Smooth muscle cell (in vitro differentiated cells): Measurements from ENCODE around the gene GLYAT. TPM values are rescaled to one million over a fixed set of nuclear protein-coding genes. Genes with fewer than 3 reads are reported as not detected.

Source experiments
- DNase-seq: peaks from one replicate; lab custom pipeline; 2025; ENCODE audit not compliant: unreplicated experiment; lab: John Stamatoyannopoulos, UW
- H2AFZ ChIP-seq: fragments of 200-600 bp; sonication (generic); 2 replicates; pipeline ENCODE4 v1.6.0; 2016; ENCODE audit warnings: antibody characterized with exemption, low read depth, mild to moderate bottlenecking
- H3F3A ChIP-seq: fragments of 200-600 bp; sonication (generic); 2 replicates; pipeline ENCODE4 v1.6.0; 2017; ENCODE audit warnings: antibody characterized with exemption, low read depth
- H3K27ac ChIP-seq: fragments of 200-600 bp; sonication (generic); 2 replicates; pipeline ENCODE4 v1.5.1; 2016; ENCODE audit warnings: low read depth, mild to moderate bottlenecking
- H3K27me3 ChIP-seq: fragments of 200-600 bp; sonication (generic); 2 replicates; pipeline ENCODE4 v1.6.1; 2016; ENCODE audit warnings: low read depth, mild to moderate bottlenecking
- H3K36me3 ChIP-seq: fragments of 200-600 bp; sonication (generic); 2 replicates; pipeline ENCODE4 v1.5.1; 2016; ENCODE audit warnings: low read depth
- H3K4me1 ChIP-seq: fragments of 200-600 bp; sonication (generic); 2 replicates; pipeline ENCODE4 v1.5.1; 2016; ENCODE audit warnings: low read depth
- H3K4me2 ChIP-seq: fragments of 200-600 bp; sonication (generic); 2 replicates; pipeline ENCODE4 v1.6.0; 2016; ENCODE audit warnings: mild to moderate bottlenecking
- H3K4me3 ChIP-seq: fragments of 200-600 bp; sonication (generic); 2 replicates; pipeline ENCODE4 v1.5.1; 2016; ENCODE audit warnings: mild to moderate bottlenecking
- H3K79me2 ChIP-seq: fragments of 200-600 bp; sonication (generic); 2 replicates; pipeline ENCODE4 v1.6.0; 2016; ENCODE audit warnings: low read depth, mild to moderate bottlenecking
- H3K9ac ChIP-seq: fragments of 200-600 bp; sonication (generic); 2 replicates; pipeline ENCODE4 v1.6.0; 2016; ENCODE audit warnings: low read depth
- H3K9me3 ChIP-seq: fragments of 200-600 bp; sonication (generic); replicated peaks from 2 replicates; pipeline ENCODE4 v1.5.1; 2016; ENCODE audit warnings: low read depth
- H4K20me1 ChIP-seq: fragments of 200-600 bp; sonication (generic); 2 replicates; pipeline ENCODE4 v1.6.0; 2016; ENCODE audit warnings: low read depth
- CTCF ChIP-seq: fragments of 200-600 bp; sonication (generic); IDR thresholded peaks from 2 replicates; pipeline ENCODE4 v1.5.1; 2017; ENCODE audit warnings: borderline replicate concordance, mild to moderate bottlenecking, antibody characterized with exemption; ENCODE audit not compliant: insufficient read depth, poor library complexity, severe bottlenecking
- WGBS: methylation state at CpG from one replicate; pipeline ENCODE4 v1.1.7; 2016; ENCODE audit warnings: low lambda C conversion rate; 5-methylcytosine and 5-hydroxymethylcytosine counted together
- polyA plus RNA-seq: library from polyadenylated mRNA; unstranded; fragments of >200 nt; fragmentation: Nextera tagmentation; extraction: Ambion mirVana; gene quantifications from 2 replicates; pipeline ENCODE4 v1.2.1, GENCODE V29; 2016
- total RNA-seq: library from RNA; depleted of rRNA; stranded (reverse); fragments of >200 nt; gene quantifications from 2 replicates; pipeline ENCODE4 v1.2.3, GENCODE V29; 2014

GLYAT gene
- total and polyA plus RNA-seq, 2 experiments from 2014 or later: not detected

GRCh38 chr11:58671983-58672633, 59.6 kb downstream of the GLYAT start:
- Histone ChIP-seq H3K9me3 (no peaks in the 10 kb centered on the region), H3K27ac (no peak overlapping the region), H3K4me3 (no peak overlapping the region), H3K27me3 (no peaks in the 10 kb centered on the region), H3K36me3 (no peaks in the 10 kb centered on the region), H3K4me1 (no peaks in the 10 kb centered on the region), H3K79me2 (no peaks in the 10 kb centered on the region), H2AFZ (no peak overlapping the region), H4K20me1 (no peaks in the 10 kb centered on the region), H3F3A (no peaks in the 10 kb centered on the region), H3K4me2 (no peak overlapping the region), H3K9ac (no peak overlapping the region)
- TF ChIP-seq CTCF: no peak
- WGBS: 74% methylated on average over 6 of the region's 6 CpGs
- DNase-seq: no peak

GRCh38 chr11:58659910-58660570, 71.7 kb downstream of the GLYAT start:
- DNase-seq: no peak
- Histone ChIP-seq H3K79me2 (no peaks in the 10 kb centered on the region), H2AFZ (no peak overlapping the region), H3F3A (no peaks in the 10 kb centered on the region), H3K27ac (no peak overlapping the region), H3K9me3 (no peaks in the 10 kb centered on the region), H3K4me2 (no peak overlapping the region), H3K27me3 (no peaks in the 10 kb centered on the region), H3K4me3 (no peak overlapping the region), H3K9ac (no peak overlapping the region), H4K20me1 (no peaks in the 10 kb centered on the region), H3K4me1 (no peaks in the 10 kb centered on the region), H3K36me3 (no peaks in the 10 kb centered on the region)
- 78% methylated on average over 5 of the region's 5 CpGs for WGBS
- TF ChIP-seq CTCF: no peak

GRCh38 chr11:58659404-58659803, 72.3 kb downstream of the GLYAT start:
- Histone ChIP-seq H3K9me3 (no peaks in the 10 kb centered on the region), H3K79me2 (no peaks in the 10 kb centered on the region), H3K27ac (no peak overlapping the region), H3K4me1 (no peaks in the 10 kb centered on the region), H3F3A (no peaks in the 10 kb centered on the region), H2AFZ (no peak overlapping the region), H3K36me3 (no peaks in the 10 kb centered on the region), H3K27me3 (no peaks in the 10 kb centered on the region), H3K4me3 (no peak overlapping the region), H3K9ac (no peak overlapping the region), H4K20me1 (no peaks in the 10 kb centered on the region), H3K4me2 (no peak overlapping the region)
- 40% methylated on average over 2 of the region's 2 CpGs for WGBS
- no peak for DNase-seq
- TF ChIP-seq CTCF: no peak

Other genes starting within 250 kb of the GLYAT start
- not detected in 2 replicates for gene OR5B21, start 223.8 kb downstream of the GLYAT start, total RNA-seq
- not detected in 2 replicates for gene OR5B21, start 223.8 kb downstream of the GLYAT start, polyA plus RNA-seq
- gene LPXN, start 156.1 kb downstream of the GLYAT start, total RNA-seq: 1.9 and 2.1 TPM in 2 replicates
- gene LPXN, start 156.1 kb downstream of the GLYAT start, polyA plus RNA-seq: 2.7 and 4.0 TPM in 2 replicates
- 43.0 and 47.4 TPM in 2 replicates for gene ZFP91, start 152.9 kb downstream of the GLYAT start, total RNA-seq
- 14.5 and 16.9 TPM in 2 replicates for gene ZFP91, start 152.9 kb downstream of the GLYAT start, polyA plus RNA-seq
- 2.2 and 3.9 TPM in 2 replicates for gene CNTF, start 109.3 kb downstream of the GLYAT start, total RNA-seq
- 0.45 and 0.66 TPM in 2 replicates for gene CNTF, start 109.3 kb downstream of the GLYAT start, polyA plus RNA-seq
- 0.27 and 1.6 TPM in 2 replicates for gene GLYATL2, start 112.8 kb upstream of the GLYAT start, total RNA-seq
- 0.09 TPM in 1 of 2 replicates, not detected in the other for gene GLYATL2, start 112.8 kb upstream of the GLYAT start, polyA plus RNA-seq
- gene GLYATL1, start 207.5 kb upstream of the GLYAT start, total RNA-seq: not detected in 2 replicates
- gene GLYATL1, start 207.5 kb upstream of the GLYAT start, polyA plus RNA-seq: not detected in 2 replicates